ENCODE data around the gene SPNS3.

DNA sequence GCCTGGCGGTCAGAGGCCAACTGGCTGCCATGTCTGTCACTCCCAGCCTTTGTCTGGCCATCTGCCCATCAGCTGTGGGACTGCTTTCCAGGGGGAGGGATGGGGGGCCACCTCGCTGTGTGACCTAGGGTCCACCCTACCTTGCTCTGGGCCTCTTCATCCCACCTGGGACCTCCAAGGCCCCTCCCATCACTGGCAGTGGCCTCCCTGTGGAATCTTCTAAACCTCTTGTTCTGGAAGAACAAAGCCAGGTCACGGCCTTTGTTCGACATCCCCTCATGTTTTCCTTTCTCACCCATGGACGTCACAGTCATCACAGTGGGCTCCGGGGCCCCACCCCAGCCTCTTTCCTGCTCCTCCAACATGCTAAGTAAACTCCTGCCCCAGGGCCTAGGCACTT, 88.9 kb downstream of the SPNS3 start:
- TF ChIP-seq YY1 (IDR thresholded peaks at IDR 0.05), result no peak
- TF ChIP-seq, protein P1, sequence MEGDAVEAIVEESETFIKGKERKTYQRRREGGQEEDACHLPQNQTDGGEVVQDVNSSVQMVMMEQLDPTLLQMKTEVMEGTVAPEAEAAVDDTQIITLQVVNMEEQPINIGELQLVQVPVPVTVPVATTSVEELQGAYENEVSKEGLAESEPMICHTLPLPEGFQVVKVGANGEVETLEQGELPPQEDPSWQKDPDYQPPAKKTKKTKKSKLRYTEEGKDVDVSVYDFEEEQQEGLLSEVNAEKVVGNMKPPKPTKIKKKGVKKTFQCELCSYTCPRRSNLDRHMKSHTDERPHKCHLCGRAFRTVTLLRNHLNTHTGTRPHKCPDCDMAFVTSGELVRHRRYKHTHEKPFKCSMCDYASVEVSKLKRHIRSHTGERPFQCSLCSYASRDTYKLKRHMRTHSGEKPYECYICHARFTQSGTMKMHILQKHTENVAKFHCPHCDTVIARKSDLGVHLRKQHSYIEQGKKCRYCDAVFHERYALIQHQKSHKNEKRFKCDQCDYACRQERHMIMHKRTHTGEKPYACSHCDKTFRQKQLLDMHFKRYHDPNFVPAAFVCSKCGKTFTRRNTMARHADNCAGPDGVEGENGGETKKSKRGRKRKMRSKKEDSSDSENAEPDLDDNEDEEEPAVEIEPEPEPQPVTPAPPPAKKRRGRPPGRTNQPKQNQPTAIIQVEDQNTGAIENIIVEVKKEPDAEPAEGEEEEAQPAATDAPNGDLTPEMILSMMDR (IDR thresholded peaks at IDR 0.05; ENCODE audit: low read depth, low read length, missing input control), result no peak
- no peak for TF ChIP-seq FOXA1 (IDR thresholded peaks at IDR 0.05)
- TF ChIP-seq RAD21 (IDR thresholded peaks at IDR 0.05), result no peak
- TF ChIP-seq RXRA (IDR thresholded peaks at IDR 0.05), result no peak

Data from liver (tissue), 3 donors.